Activated CD4-positive, alpha-beta T cell treated with anti-CD3 and anti-CD28 coated beads, Interleukin-2, amount 50 U/mL, for 24 hours (primary cell): ENCODE results near the gene VCP.
A peak's percentile ranks its signal among the peaks of the same experiment; 100 is the strongest.

Source experiments
- DNase-seq, 2 donors: peaks; one replicate each; pipeline ENCODE4 v3.0.0-alpha.2; 2020; ENCODE audit warnings: low read depth in 1 of 2, low spot score in 1 of 2

VCP gene

DNA sequence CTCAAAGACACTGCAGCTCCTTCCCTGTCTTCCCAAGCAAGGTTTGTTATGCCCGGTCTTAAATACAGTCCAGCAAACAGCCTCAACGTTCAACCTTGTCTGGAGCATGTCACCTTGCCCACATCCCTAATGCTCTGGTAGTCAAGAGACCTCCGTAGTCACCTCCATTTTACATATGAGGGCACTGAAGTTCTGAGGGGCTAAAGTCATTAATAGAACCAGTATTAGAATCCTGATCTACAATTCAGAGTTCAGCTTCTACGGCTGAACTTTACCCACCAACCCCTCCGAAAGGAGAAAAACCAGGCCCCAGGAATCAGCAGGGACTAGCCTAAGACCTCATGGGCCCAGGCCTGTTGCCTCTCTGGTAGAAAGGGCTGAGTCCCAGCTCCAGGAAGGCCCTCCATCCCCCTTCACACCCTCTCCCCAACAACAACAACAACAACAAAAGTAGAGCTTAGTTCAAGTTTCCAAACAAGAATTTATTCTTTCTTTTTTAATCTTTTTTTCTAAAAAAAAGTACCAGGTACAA is 31.3 kb upstream of the VCP start:
- DNase-seq, result no peak

DNA sequence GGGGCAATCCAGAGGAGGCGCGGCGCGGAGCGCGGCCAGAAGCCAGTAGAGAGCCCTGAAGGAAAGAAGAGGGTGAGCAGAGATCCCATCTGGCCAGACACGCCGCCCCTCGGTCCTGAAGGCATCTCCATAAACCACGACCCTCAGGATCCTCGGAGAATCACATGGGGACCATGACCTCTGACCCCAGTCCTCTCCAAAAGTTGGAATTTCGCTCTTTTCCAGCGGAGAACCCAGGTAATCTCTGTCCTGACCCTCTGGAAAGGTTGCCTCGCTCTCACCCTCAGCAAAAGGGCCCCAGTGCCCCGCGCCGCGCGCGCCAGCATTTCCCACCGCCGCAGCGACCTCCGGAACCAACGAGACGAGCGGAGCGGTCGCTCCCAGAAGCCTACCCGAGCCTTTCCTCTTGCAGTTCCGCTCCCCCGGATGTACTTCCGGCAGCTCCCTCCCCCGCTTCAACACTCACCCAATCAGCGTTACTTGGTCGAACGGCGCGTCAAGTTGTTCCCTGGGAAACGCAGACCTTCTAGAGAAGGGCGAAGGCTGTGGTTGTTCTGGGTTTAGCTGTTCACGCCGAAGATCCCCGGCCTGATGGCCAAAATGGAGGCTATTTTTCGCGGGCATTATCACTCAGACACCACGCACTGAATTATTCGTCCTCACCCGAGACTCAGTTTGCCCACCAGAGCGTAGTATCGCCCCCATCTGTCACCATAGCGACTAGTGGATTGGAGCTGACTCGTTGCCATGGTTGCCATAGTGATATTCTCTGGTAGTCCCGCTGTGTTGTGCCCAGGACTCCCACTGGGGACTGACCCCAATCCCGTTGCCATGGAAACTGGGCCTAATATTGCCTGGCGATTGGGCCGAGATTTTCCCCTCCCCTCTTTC is 30.6 kb upstream of the VCP start, which contains the start of gene STOML2:
Gene STOML2 (minus strand): TSS at position 363 of the 891 bp plus-strand sequence. CDS start 37 bp downstream, at position 326.
- DNase-seq, result peak; percentile 79 to 93

DNA sequence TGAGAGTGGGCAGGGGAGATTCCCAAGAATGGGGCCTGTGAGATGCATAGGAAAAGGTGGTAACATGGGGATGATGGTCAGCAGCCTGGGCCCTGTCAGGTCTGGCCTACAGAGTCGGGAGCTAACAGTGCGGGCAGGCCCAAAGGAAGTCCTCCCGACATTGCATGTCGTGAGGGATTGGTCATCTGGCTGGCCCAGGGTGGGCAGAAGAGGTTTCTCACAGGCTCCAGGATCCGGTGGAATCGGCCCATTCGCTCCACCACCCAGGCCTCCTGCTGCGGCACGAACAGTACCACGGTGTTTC is 30.0 kb upstream of the VCP start:
- DNase-seq, result no peak

DNA sequence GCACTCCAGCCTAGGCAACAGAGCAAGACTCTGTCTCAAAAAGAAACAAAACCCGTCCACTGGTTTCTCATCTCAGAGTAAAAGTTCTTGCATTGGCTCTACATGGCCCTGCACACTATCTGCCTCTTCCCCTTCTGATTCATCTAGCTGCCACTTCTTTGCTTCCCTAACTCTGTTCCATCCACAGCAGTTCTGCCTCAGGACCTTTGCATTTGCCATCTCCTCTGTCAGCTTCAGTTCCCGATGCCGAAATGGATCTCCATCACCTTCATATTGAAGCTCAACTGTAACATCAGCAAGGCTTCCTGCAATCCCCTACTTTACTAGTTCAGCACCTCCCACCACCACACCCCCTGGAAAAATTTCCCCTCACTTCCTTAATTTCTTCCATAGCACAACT is 25.1 kb upstream of the VCP start:
- no peak for DNase-seq

DNA sequence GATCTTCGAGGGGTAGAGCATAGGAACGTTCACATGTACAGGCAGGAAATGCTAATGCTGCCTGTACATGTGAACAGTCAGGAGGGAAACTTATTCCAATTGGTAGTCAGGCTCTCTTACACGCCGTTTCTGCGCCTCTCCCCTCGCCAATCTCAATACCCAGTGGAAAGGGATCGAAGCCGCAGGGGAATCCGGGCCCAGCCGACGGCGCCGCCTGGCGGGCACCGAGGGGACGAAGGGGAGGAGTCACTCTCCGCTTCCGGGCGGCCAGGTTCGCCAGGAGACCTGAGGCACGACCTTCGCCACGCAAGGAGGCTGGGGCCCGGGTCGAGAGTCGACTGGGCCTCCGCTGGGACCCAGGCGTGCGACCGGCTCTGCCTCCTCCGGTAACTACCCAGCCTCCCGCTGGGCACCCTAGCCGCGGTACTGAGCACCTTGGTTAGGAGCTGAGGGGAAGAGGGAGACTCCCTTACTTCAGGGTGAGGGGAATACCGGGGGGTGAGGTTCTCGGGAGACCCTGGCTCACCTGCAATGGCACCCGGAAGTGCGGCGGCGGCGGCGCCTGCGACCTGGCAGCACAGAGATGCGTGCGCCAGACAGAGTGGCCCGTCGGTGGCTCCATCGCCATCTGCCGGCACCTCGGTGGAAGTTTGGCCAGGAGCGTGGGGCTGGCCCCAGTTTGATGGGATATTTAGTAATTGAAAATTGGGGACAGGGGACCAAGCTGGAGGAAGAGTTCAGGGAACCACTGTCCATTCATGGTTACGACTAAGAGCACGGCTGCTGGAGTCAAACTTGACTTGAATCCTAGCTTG is 23.8 kb upstream of the VCP start, which contains the start of gene PIGO:
Gene PIGO (minus strand): TSS at position 557 of the 815 bp plus-strand sequence. CDS start 1,026 bp downstream, outside the sequence.
- peak; percentile 85 to 87 for DNase-seq

GRCh38 chr9:35091536-35091935 is 19.1 kb upstream of the VCP start:
- DNase-seq, result no peak

- DNase-seq, result no peak
Measured at GRCh38 chr9:35089434-35089833, 17.0 kb upstream of the VCP start.

- DNase-seq, result no peak
Measured at GRCh38 chr9:35085078-35085477, 12.7 kb upstream of the VCP start.

DNA sequence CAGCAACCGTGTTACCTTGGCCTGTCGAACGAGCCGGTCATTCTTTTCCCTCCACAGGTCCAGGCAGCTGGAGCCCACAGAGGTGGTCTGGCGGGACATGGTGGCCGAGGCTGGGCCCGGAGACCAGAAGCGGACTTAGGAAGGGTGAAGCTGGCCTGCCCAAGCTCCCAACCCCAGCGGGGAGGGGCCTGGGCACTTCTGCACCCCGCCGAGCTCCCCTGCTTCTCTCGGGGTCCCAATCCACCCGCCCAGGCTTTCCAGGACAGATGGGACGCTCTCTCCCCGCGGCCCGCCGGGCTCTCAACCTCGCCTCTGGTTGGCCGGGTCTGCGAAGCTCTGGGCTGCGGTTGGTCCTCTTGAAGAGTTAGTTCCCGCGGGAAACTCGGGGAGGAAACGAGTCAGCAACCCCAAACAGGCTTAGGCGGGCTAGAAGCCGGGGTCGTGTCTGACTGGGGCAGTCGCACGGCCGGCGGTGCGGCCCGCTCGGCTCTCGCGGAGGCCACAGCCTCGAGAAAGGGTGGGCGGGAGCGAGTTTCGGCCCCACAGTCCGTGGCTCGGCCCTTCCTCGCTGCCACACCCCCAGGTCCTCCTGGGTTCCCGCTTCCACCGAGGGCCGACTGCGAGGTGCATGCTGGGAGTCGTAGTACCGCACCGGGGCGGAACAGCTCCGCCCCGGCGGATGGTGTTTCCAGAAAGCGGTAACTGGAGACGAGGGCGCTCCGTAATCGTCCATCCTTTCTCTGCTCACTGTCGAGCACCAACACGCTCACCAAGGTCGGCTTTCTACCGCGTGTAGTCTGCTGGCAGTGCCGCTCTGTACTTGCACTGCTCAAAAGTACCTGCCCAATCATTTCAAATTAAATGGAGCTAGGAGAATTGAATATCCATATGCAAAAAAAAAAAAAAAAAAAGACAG is 7.3 kb upstream of the VCP start, which contains the start of gene FANCG:
Gene FANCG (minus strand): TSS at position 517 of the 916 bp plus-strand sequence. CDS start 418 bp downstream, at position 99.
- DNase-seq, result peak; percentile 56 to 82

DNA sequence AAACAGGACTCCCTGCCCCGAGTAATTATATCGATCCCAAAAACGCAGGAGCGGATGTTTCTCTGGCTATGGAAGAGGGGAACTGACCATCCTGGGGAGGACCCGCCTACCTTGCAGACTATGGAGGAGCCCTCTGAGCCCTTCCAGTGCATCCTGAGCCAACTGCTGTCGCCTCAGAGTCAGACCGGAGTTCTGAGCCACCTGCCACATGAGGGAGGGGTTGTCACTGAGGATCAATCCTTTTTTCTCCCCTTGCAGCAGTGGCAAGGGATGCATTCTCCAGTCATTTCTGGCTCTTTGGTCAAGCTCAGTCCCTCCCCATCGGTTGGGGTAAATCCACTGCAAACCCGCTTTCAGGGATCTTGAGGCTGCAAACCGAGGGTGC is 6.6 kb upstream of the VCP start:
- no peak for DNase-seq

DNA sequence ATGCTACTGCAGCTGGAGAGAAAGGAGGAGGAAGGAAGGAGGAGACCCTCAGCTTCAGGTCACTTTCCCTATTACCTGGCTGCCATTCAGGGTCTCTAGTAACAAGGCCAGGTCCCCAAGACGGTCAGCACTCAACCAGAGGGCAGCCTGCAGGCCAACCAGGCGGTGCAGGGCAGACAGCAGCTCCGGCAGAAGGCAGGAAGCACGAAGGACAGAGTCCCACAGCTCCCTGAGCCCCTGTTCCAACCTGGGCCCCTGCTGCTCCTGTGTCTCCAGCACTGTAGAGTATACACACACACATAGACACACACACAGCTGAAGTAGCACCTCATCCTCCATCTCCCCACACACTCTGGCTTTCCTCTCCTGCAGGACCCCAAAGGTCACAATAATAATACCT is 5.6 kb upstream of the VCP start:
- no peak for DNase-seq

DNA sequence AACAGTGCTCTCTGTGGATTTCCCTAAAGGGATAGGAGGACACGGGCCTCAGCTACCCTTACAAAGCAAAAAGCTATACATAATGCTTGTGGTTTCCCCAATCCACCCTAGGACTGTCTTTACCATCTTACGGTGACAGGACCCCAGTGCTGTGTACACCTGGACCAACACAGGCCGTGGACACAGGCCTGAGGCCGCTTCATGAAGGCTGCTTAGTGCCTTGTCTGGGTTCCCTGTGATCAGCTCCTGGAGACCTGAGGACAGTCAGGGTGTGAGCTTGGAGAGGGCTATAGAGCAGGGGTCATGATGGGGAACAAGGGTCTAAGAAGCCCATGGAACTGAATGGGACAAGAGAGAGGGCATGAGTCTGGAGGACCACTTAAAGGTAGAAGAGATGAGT is 4.4 kb upstream of the VCP start:
- DNase-seq, result no peak

- no peak for DNase-seq
Measured at GRCh38 chr9:35075358-35075757, 2.9 kb upstream of the VCP start.

DNA sequence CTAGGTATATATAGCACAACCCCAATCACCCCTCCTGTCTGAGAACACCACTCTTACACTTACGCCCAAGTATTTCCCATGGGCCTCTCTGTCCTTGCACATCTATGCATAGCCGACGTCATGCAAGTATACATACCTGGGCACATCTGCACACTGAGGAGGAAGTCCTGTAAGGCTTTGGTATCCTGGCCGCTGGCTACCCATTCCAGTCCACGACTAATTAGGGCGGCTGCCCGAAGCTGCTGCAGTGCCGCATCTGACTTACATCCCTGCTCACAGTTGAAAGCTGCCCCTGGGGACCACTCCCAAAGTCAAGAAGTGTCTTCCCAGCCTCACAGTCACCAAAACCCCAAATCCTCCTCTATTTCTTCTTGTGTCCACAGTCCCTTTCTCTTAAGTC is 2.4 kb upstream of the VCP start:
- no peak for DNase-seq

DNA sequence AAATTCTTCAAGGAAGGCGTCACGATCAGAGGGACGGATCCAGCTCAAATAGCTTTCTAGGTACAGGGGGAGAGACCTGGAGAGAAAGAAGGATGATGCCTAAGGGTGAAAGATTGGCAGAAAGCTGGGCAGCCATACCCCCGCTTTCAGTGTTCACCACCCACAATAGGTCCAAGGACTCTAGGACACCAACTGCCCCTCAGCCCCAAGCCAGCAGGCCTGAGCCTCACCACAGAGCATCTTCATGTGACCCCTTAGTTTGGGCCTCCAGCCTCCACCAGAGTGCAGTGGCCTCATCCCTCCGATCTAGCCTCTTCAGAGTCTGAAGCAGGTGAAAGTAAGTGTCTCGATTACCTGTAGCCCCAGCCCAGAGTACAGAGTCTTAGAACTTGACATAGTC is 1.7 kb upstream of the VCP start:
- DNase-seq, result no peak

DNA sequence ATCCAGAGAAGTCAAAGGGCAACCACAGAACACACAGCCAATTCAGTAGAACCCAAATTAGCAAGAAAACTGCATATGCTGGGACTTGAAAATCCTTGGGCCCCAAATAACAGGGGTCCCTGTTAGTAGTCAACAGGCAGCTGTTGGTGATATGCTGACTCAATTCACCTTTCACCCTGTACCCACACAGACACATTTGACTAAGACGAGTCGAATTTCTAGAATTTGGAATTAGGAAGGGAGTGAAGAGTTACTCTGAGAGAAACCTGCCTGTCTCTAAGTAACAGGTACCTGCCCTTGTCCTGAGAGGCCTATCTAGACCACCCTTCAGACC is 821 bp upstream of the VCP start:
- DNase-seq, result no peak

DNA sequence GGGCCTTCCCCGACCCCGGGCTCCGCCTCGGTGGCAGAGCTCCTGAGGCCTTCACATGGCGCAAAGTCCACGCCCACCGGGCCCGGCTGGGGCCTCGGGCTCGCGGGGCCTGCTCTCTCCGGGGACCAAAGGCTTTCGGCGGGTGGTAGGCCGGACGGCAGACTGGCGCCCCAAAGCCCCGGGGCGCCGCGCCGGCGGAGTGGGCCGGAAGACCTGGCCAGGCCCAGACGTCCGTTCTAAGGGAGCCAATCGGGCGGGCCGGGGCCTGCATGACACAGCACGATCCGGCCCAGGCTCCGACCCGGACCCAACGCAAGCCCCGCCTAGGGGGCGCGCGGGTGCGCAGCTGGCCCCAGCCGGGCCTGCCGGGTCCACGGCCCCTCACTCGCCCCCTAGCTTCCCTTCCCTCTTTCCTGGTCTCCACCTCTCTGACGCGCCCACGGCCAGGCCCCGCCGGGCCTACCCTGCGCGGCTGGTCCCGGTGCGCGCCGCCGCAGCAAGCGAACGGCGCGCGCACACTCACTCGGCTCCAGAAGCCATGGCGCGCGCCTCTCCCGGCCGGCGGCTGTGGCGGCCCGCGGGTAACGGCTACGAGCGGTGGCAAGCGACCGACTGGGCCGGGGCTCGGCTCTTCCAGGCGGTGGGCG is 488 bp downstream of the VCP start:
- DNase-seq, result peak; percentile 60 to 61

DNA sequence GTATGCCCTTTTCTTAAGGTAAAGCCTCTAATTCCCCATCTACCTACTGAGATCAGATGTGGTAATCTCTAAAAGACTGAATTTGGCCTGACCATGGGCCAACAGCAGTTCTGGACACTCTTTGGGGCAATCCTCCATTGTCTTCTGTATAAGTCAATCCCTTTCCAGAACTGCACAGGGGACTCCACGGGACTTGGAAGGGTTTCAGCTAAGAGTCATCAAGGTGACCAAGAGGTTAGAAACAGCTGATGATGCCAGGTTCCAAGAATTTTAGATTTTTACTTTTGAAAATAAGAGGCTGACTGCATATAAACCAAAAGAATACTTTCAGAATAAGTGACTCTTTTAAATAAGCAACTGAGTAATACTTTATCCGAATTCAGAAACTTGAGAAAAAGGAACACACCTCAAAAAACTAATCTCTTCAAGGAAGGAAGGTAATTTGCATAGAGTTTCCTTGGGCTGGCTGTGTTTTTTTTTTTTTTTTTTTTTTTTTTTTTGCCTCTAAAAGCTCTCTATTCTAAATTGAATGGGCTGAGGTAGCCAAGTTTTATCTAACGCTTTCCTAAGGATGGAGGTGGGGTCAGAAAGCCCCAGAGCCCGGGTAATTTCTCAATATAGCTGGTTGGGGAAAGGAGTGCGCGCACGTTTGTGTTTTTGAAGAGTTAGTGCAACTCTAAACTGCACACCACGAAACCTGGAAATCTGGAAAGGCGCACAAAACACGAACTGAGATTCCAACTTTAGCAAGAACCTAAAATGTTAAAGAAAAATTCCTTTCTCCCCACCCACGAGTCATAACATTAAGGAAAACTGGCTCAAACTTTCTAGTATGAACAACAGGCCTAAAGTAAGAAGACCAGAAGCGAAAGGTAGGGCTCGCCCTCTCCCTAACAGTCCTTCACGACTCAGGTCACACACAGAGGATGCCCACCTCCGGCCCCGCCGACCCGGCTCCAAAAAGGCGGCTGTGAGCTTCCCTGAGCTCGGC is 1.3 kb downstream of the VCP start:
- DNase-seq, result no peak

DNA sequence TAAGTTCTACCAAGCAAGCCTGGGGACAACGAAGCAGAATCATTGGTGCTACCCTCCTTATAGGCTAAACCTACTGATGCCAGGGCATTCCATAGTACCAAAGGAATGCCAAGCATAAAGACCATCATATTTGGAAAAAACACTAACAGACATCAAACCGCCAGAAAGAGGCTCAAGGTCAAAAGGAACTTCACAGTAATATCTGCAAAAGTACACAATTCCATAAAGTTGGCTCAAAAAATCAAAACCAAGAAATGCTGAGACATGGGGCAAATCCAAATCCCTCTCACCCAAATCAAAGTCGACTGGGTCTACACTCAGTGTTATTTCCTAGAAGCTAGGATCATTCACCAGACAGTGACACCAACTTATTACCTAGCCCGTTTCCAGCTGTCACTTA is 3.4 kb downstream of the VCP start:
- DNase-seq, result no peak
